ENCODE measurements around the gene COL11A2.
"Not testable (repeated sequence)": the region's sequence is repeated elsewhere in the genome, so short reads cannot be mapped to it uniquely, and the experiment has no call there.

Gene COL11A2

DNA sequence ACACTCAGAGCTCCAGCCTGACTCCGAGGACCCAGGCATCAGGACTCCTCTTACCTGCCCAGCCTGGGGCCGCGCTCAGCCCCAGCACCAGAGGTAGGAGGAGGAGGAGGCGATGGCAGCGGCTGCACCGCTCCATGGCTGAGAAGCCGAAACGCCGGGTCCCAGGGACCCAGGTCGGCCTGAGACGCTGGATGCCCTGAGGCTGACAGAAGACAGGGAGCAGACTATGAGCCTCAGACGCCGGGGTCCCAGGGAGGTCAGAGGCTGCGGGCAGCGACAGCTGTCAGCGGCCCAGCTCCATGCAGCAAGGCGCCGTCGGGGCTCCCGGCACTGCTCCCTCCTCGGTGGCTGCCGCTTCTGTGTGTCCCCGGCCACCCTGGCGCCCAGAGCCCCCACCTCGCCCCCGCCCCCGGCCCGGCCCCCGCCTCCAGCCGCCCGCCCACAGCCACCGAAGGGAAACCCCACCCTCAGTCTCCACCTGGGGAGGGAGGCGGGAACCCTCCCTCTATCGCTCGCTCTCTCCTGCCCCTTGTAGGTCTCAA is at the start of gene COL11A2:
Gene COL11A2, minus strand, starts transcription at position 363 of the 542 bp plus-strand sequence. Its CDS starts 227 bp downstream, at position 136.
- no peak for DNase-seq

DNA sequence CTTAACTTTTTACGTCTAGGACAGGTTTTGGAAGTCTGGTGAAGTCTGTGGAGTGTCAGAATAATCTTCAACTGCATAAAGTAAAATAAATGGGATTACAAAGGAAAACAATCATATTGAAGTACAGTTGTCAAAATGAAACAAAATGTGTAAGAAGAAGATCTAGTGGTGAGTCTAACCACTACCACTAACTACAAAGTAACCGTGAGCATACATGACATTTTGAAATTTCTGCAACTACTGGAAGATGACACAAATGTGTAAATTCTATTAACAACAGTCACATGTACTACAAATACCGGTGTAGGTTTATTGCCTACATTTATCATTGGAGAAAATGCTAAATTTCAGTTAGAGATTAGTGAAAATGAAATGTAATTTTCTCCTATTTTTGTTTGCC is 49.7 kb upstream of the COL11A2 start:
- DNase-seq: no peak

DNA sequence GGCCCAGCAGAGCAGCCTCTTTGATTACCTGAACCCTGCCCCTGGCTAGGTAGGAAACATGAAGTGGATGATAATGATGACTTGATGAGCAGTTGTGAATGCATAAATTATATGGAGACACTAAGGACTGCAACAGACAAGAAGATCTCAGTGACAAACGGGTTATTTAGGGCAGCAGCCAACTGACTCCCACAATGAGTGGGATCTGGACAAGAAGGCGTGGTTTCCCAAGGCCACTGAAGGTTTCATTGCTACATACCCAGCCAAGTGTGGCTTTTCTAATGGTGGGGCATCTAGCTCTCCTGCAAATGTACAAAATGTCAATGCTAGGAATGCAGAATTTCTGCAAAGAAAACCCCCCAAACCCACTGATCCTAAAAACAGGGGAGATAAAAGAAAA is 45.5 kb upstream of the COL11A2 start:
- no peak for DNase-seq

DNA sequence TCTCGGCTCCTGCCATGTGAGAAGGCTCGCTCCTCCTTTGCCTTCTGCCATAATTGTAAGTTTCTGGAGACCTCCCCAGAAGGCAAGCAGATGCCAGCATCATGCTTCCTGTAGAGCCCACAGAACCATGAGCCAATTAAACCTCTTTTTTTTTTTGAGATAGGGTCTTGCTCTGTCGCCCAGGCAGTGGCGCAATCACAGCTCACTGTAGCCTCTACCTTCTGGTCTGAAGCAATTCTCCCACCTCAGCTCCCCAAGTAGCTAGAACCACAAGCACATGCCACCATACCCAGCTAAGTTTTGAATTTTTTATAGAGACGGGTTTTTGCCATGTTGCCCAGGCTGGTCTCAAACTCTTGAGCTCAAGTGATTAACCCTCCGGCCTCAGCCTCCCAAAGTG is 44.6 kb upstream of the COL11A2 start:
- no peak for DNase-seq

DNA sequence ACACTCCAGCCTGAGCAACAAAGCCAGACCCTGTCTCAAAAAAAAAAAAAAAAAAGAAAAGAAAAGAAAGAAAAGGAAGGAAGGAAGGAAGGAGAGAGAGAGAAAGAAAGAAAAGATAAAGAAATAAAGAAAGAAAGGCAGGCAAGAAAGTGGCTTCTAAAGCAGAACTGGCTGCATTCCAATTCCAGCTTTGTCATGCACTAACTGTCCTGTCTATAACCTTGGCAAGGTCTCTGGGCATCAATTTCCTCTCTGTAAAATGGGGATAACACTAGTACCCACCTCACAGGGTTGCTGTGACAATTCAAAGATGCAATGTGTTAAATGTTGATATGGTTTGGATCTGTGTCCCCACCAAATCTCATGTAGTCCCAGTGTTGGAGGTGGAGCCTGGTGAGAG is 44.1 kb upstream of the COL11A2 start:
- no peak for DNase-seq

DNA sequence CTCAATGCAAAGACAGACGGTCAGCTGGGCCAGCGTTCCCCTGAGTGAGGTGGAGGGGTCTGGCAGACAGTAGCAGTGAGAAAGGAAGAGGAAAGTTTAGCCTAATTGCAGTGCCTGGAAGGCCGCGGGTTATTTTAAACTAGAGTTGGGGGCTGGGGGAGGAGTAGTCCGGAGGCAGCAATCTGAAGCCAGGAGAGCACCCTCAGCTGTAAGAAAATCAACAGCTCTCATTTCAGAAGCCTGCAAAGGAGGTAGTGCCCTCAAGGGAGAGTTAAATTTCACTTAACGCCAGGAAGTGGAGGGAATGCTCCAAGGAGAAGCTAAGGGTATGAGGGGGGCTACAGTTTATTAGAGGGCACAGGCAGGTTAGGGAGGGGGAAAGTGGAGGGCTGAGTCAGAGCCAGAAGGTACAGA is 43.0 kb upstream of the COL11A2 start:
- no peak for DNase-seq

DNA sequence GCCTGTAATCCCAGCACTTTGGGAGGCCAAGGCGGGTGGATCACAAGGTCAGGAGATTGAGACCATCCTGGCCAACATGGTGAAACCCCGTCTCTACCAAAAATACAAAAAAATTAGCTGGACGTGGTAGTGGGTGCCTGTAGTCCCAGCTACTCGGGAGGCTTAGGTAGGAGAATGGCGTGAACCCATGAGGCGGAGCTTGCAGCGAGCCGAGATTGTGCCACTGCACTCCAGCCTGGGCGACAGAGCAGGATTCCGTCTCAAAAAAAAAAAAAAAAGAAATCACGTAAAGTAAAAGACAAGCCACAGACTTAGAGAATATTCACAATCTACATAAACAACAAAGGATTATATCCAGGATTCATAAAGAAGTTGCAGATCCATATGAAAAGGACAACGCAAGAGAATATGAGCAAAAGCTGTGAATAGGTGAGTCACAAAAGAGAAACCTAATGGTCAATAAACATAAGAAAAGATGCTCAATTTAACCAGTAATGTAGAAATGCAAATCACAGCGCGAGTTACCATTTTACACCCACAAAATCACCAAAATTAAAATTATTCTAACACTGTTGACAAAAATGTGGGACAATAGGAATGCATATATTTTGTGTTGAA is 34.3 kb upstream of the COL11A2 start:
- not testable (repeated sequence) for DNase-seq

DNA sequence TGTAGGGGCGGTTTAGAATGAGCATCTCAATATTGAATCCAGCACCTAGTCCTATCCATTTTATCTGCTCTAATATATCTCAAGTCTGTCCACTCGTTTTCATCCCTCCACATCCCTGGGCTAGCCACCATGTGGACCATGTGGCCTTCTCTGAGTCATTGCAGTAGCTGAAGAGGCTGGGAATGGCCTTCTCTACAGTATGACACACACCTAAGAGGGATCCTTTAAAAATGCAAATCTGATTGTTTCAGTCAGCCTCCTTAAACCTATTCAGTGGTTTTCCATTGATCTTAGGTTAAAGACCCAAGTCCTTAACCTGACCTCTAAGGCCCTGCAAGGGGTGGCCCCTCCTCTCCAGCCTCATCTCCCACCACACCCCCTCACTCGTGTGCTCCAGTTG is 25.4 kb upstream of the COL11A2 start:
- no peak for DNase-seq

DNA sequence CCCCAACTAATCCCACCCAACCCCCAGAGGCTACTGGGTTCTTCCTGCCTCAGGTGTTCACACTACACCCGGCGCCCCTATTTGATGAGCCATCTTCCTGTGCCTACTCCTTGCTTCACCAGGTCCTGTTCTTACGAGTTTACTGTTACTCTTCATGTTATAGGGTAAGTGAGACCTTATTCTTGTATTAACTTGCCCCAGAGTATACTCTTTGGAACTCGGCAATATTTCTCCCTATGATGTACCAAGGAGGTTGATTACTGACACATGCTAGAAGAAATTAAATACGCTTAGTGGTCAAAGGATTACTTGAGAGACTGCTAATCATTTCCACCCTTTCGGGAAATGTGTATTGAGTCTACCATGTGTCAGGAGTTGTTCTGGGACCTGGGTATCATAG is 25.0 kb upstream of the COL11A2 start:
- DNase-seq: no peak

DNA sequence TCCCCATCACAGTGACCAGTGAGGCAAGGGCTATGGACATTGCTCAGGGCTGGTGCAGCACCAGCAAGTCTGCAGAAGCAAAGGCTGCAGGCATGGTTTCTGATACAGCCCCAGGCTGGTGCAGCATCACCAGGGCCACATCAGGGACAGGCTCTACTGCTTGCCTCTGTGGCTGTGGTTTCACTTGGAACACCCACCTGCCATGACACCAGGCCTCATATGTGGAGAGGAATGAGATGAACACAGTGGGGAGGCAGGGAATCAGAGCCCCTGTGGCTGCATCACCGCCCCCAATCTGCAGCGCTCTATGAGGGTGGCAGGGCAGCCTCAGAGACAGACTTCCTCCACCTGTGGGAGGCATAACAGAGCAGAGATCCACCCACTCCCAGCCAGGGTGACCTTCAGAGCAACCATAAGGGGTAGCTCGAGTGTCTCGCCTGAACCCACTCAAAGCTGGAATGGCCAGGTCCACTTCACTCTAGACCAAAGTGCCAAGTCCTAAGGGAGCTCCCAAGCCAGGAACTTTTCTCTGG is 23.9 kb upstream of the COL11A2 start:
- no peak for DNase-seq

DNA sequence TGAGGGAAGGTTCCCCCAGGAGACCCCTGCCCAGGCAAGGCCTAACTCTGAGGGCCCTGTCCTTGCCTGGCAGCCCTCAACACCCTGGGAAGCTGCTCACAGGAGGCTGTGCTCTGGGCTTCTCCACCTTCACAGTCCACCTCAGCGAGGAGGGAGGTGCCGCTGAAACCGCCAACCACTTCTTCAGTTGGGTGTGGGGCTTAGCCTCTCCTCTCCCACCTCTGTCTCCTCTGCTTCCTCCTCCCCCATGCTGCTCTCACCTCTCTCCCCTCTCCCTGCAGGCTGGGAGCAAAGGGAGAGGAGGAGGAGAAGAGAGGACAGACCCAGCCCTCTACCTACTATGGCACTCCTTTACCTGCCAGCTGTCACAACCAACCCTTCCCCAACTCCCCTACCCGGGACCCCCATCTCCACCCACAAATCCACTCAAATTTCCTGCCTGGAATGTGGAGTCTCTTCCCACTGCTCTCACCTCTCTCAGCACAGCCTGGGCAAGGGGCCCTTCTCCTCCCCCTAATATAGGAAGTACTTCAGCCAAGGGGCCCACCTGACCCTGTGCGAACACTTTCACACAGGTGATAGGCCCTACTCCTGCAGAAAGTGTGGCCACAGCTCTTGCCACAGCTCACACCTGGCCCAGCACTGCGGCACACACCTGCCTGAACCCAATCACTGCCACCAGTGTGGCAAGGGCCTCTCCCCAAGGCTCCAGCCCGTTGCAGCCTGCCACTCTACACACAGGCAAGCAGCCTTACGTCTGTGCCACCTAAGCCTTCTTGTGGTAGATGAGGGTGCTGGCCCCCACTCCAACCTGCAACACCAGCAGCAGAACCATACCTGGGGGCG is 23.2 kb upstream of the COL11A2 start:
- no peak for DNase-seq

DNA sequence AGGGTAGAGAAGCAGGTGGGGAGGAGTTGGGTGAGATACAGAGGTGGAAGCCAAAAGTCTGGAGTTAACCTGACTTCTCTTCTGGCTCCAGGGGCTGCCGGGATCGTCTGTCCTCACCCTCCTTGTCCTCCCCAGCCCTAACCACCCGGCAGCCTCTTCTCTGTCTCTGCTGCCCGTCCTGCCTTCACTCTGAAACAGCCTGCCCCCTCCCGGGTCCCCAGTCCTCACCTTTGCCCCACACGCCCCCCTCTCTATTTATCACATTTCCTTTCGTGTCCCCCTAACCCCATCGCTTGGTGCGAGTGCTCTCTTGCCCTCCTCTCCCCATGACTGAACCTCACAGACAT is 21.7 kb upstream of the COL11A2 start:
- no peak for DNase-seq

DNA sequence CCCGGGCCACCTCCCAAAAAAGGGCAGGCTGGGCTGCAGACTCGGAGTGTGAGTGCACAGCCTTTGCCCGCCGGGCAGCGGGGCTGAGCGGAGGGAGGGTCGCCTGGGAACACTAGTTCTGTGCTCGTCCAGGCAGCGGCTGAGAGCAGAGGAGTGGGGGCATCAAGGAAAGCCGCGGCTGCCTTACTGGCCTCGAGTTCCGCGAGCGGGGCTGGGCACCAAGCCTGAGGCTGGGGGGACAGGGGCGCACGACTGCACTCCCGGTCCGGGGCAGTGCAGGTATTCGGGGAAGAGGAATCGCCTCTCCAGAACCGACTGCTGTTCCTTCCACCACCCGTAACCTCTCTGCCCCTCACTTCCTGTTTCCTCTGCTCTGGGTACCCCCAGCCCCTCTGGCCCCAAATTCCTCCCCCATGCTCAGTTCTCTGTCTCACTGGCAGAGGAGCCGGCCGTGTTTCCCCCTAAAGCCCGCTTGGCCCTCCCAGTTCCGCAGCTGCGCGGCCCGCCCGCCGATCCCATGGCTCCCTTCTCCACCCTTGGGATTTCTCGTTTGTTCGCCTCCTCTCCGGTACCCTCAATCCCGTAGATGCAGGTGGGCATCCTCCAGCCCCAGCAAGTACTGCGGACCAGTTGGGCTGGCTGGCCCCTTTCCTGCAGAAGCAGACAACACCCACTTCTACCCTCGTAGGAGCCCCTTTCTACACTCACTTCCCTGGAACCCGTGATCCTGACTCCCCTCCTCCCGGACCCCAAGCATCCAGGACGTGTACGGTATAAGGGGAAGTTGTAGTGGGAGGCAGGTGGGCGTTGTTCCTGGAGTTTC is 21.1 kb upstream of the COL11A2 start:
- no peak for DNase-seq

DNA sequence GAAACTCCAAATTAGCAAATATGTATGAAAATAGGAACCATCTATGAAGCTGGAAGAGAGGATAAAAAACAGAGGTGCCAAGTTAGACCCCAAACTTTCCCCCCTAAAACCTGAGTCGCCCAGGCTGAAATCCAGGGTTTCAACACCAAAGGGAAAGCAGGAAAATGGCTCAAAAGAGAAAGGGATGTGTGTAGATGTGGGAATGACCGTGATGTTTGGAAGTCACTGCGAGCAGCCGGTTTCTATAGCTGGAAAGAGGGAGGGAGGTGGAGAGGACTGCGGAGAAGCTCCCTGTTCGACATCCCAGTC is 20.5 kb upstream of the COL11A2 start:
- no peak for DNase-seq

DNA sequence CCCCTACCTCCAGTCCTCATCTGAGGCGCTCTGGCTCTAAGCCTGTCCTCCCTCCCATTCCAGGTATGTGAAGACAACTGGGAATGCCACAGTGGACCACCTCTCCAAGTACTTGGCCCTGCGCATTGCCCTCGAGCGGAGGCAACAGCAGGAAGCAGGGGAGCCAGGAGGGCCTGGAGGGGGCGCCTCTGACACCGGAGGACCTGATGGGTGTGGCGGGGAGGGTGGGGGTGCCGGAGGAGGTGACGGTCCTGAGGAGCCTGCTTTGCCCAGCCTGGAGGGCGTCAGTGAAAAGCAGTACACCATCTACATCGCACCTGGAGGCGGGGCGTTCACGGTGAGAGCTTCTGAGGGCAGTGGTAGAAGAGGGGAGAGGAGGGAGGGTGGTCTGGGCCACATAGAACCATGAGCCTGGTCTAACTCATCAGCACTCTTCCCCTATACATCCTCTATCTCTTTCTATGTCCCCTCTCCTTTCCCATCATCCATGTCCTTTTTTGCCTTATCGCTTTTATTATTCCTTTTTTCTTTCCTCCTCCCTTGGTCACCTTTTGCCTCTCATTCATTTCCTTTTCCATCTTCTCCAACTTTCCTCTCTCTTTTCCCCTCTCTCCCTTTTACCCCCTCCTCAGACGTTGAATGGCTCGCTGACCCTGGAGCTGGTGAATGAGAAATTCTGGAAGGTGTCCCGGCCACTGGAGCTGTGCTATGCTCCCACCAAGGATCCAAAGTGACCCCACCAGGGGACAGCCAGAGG is 19.6 kb upstream of the COL11A2 start:
- no peak for DNase-seq

DNA sequence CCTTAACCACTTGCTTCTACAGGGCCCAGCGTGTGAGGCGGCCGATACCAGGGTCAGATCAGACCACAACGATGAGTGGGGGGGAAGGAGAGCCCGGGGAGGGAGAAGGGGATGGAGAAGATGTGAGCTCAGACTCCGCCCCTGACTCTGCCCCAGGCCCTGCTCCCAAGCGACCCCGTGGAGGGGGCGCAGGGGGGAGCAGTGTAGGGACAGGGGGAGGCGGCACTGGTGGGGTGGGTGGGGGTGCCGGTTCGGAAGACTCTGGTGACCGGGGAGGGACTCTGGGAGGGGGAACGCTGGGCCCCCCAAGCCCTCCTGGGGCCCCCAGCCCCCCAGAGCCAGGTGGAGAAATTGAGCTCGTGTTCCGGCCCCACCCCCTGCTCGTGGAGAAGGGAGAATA is 18.9 kb upstream of the COL11A2 start:
- DNase-seq: no peak

DNA sequence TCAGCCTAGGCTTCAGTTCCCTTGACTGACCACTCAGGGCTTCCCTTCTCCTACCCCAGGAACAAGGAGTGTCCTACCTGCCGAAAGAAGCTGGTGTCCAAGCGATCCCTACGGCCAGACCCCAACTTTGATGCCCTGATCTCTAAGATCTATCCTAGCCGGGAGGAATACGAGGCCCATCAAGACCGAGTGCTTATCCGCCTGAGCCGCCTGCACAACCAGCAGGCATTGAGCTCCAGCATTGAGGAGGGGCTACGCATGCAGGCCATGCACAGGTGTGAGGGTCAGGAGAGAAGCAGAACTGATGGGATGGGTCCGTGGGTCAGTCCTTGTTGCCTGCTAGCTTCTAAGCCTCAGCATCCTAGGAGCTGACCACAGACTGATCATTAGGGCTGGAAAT is 17.6 kb upstream of the COL11A2 start:
- DNase-seq: no peak

DNA sequence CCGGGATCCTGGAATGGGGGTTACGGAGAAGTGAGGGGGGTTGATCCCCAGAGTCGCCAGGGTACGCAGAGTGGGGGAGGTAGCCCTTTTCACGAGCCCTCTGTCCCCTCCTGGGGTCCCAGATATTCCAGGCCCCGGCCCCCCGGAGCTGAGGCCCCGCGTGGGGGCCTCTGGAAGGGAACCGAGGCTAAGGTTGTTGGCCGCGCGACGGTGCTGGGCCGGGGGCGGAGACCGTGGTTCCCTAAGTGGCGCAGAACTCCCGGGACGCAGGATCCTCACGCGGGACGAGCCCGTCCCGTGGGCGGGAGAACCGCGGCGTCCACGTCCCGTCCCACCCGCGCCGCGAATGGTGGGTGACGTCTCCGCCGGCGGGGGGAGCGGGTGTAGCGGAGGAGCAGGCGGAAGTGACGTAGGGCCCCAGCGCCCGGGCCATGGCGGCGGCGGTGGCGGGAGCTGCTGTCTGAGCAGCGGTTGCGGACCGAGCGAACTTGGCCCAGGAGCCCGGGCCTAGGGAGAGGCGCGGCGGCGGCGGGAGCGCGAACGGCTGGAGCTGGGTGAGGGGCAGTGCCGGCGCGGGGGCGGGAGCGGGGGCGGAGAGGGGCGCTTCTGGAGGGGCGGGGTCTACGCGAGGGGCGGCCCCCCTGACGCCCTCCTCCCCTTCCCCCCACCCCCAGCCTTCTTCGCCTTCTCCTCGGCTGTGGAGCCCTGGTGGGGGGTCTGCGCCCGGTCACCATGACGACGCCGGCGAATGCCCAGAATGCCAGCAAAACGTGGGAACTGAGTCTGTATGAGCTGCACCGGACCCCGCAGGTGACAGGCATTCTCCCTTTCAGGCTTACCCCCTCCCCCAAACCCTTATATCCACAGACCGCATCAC is 16.1 kb upstream of the COL11A2 start, which contains the start of gene RING1:
Gene RING1, plus strand, starts transcription at position 410 of the 877 bp plus-strand sequence. Its CDS starts 323 bp downstream, at position 733.
- peak; percentile 72 for DNase-seq

DNA sequence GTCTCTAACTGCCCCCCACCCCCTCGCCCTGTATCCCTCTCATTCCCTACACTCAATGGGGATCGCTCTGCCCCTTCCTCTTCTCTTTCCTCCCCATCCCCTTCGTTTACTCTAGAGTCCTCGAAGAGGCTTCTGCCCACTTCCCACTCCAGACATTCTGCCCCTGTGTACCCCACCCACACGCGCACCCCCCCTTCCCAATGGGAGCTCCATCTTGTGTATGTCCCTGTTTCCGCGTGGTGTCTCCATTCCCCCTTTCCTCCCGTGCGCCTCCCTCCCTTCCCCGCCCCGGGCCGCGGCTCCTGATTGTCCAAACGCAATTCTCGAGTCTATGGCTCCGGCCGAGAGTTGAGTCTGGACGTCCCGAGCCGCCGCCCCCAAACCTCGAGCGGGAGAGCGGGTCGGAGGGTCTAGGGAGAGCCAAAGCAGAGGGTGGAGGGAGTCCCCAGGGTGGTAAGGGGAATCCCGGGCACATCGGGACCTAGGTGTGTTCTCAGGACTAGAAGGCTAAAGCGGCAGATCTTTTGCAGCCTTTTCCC is 15.4 kb upstream of the COL11A2 start:
- peak; percentile 25 for DNase-seq

DNA sequence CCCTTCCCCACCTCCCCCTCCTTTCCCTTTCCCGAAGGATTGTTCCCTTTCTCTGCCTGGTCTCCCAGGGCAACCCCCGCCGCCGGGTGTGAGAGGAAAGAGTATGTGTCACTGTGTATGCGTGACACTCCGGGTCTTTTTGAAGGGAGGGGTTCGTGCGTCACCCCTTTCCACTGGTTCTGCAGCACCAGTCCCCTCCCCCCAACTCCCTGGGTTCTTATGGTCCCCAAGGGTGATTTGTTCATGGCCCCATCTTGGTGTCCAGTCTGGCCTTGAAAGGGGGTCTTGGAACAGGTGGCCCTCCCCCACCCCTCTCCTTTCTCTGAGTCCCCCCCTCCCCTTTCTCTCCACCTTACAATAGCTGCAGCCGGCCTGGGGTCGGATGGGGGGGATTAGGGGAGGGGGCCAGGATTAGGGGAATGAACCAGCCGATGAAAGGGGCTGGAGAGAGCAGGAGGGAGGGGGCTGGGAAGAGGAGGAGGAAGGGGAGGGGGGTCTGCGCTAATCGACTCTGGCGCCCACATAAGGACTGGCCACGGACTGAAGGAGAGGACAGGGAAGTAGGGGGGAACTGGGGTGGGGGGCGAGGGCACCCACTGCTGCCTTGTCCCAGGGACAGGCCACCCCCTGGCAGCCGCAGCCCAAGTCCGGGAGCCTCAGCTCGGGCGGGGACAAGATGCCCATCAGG is 14.7 kb upstream of the COL11A2 start:
- no peak for DNase-seq
